Uterus (tissue), 4 donors: Measurements from ENCODE around the gene RSPH1. TPM values are rescaled to one million over a fixed set of nuclear protein-coding genes. Genes with fewer than 3 reads are reported as not detected.

Source experiments
- DNase-seq, 2 donors: peaks; one replicate each; pipeline ENCODE4 v3.0.0-alpha.2; 2019 to 2020
- H3K27ac ChIP-seq, 2 donors: fragments of 200-600 bp; sonication (generic); 1 replicate in 1 of 2; 2 replicates in 1 of 2; pipeline ENCODE4 v1.5.1; 2016 to 2018
- H3K27me3 ChIP-seq, 2 donors: fragments of 200-600 bp; sonication (generic); one replicate each; pipeline ENCODE4 v1.5.1; 2018 to 2019; ENCODE audit warnings: control low read depth in 1 of 2
- H3K36me3 ChIP-seq, 2 donors: fragments of 200-600 bp; sonication (generic); one replicate each; pipeline ENCODE4 v1.5.1; 2019; ENCODE audit warnings: control low read depth in 1 of 2
- H3K4me1 ChIP-seq, 2 donors: fragments of 200-600 bp; sonication (generic); one replicate each; pipeline ENCODE4 v1.5.1; 2018 to 2019; ENCODE audit warnings: control low read depth in 1 of 2
- H3K4me3 ChIP-seq, 2 donors: fragments of 200-600 bp; sonication (generic); 1 replicate in 1 of 2; 2 replicates in 1 of 2; pipeline ENCODE4 v1.5.1; 2018 to 2019; ENCODE audit warnings: mild to moderate bottlenecking in 1 of 2
- H3K9me3 ChIP-seq, 2 donors: fragments of 200-600 bp; sonication (generic); one replicate each; pipeline ENCODE4 v1.5.1; 2019; ENCODE audit warnings: control low read depth in 1 of 2
- POLR2A ChIP-seq, 2 donors: fragments of 450-650 bp; IDR thresholded peaks; one replicate each; pipeline ENCODE4 v1.6.1; 2016; ENCODE audit warnings: antibody characterized with exemption in 2 of 2, mild to moderate bottlenecking in 1 of 2, moderate library complexity in 1 of 2
- intact Hi-C: fragments of 100-400 bp; cut with DNase I; formaldehyde crosslinking; loops from one replicate; pipeline ENCODE4 v1.15.1; 2023; ENCODE audit warnings: low total_unique reads
- total RNA-seq, 4 donors: library from RNA; depleted of rRNA in 3 of 4; stranded (reverse); fragments of >200 nt in 3 of 4; gene quantifications; one replicate each; pipeline versions ENCODE4 v1.1.0 to v1.2.4, GENCODE V29; 2014 to 2023
- TF ChIP-seq, protein P1 (sequence below), 4 experiments: fragments of 200-600 bp in 2 of 4; fragments of 450-650 bp in 2 of 4; sonication (generic) in 2 of 4; IDR thresholded peaks; one replicate each; pipeline ENCODE4 v1.5.1; 2016 to 2019; ENCODE audit warnings: antibody characterized with exemption in 4 of 4, mild to moderate bottlenecking in 2 of 4, moderate library complexity in 1 of 4
- donor health status: DM: yes; HTN: yes; CAD: no.

RSPH1 gene
- total RNA-seq, 4 donors from 2014 or later = 1.7 to 3.4 TPM; not detected in 2

DNA sequence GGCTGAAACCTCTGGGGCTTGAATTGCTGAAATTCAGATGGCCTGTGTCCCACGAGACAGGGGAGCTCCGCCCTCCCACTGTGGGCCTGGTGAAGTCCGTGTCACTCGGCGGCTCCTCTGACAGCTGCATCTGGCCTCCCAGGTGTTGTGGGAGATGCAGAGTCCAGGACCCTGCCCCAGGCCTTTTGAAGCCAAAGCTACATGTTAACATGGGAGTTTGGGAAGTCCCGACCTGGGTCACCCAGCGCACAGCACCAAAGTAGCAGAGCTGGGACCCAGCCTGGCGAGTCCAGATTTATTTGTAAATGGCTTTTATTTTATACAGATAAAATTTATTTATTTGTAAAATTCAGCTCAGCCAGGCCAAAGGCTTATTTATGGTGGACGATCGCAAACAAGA, 46.6 kb upstream of the RSPH1 start:
- no peak overlapping the region for H3K27ac ChIP-seq
- no peak for TF ChIP-seq POLR2A (IDR thresholded peaks at IDR 0.05)
- TF ChIP-seq, protein P1, sequence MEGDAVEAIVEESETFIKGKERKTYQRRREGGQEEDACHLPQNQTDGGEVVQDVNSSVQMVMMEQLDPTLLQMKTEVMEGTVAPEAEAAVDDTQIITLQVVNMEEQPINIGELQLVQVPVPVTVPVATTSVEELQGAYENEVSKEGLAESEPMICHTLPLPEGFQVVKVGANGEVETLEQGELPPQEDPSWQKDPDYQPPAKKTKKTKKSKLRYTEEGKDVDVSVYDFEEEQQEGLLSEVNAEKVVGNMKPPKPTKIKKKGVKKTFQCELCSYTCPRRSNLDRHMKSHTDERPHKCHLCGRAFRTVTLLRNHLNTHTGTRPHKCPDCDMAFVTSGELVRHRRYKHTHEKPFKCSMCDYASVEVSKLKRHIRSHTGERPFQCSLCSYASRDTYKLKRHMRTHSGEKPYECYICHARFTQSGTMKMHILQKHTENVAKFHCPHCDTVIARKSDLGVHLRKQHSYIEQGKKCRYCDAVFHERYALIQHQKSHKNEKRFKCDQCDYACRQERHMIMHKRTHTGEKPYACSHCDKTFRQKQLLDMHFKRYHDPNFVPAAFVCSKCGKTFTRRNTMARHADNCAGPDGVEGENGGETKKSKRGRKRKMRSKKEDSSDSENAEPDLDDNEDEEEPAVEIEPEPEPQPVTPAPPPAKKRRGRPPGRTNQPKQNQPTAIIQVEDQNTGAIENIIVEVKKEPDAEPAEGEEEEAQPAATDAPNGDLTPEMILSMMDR (IDR thresholded peaks at IDR 0.05) = no peak
- no peak for DNase-seq
- intact Hi-C loops = no loop called here
- no peak overlapping the region for H3K4me3 ChIP-seq
- no peaks in the 10 kb centered on the region for H3K4me1 ChIP-seq
- no peaks in the 10 kb centered on the region for H3K9me3 ChIP-seq
- H3K36me3 ChIP-seq = no peaks in the 10 kb centered on the region
- no peaks in the 10 kb centered on the region for H3K27me3 ChIP-seq

DNA sequence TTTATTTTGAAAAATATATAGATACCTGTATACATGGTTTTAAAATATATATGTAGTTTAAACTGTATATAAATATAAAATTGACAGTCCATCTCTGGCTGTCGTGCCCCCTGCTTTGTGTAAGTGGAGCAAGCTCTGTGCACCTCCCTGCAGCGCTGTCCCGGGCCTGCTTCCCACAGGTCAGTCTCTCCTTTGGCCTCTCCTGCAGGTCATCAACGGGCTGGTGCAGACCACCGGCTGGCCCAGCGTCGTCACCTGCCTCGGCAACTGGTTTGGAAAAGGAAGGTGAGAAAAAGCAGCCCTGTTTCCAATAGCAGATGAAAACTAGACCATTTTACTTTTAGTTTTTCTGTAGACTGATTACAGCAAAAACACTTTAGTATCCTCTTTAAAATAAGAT, 46.2 kb upstream of the RSPH1 start:
- Histone ChIP-seq H3K36me3 (no peaks in the 10 kb centered on the region), H3K4me3 (no peak overlapping the region), H3K4me1 (no peaks in the 10 kb centered on the region), H3K27me3 (no peaks in the 10 kb centered on the region), H3K9me3 (no peaks in the 10 kb centered on the region), H3K27ac (no peak overlapping the region)
- TF ChIP-seq, protein P1 (IDR thresholded peaks at IDR 0.05) = no peak
- TF ChIP-seq POLR2A (IDR thresholded peaks at IDR 0.05) = no peak
- DNase-seq = no peak
- intact Hi-C loops = no loop called here

DNA sequence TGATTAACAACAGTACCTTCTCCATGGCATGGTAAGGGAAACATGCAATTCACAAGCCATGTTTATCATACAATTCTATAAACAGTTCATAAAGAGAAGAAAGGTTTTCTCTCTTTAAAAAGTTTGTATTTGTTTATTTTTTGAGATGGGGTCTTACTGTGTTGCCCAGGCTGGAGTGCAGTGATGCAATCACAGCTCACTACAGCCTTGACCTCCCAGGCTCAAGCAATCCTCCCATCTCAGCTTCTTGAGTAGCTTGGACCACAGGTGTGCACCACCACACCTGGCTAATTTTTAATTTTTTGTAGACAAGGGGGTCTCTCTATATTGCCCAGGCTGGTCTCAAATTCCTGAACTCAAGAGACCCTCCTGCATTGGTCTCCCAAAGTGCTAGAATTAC, 45.6 kb upstream of the RSPH1 start:
- Histone ChIP-seq H3K36me3 (no peaks in the 10 kb centered on the region), H3K4me1 (no peaks in the 10 kb centered on the region), H3K27me3 (no peaks in the 10 kb centered on the region), H3K9me3 (no peaks in the 10 kb centered on the region), H3K4me3 (no peak overlapping the region), H3K27ac (no peak overlapping the region)
- no peak for TF ChIP-seq POLR2A (IDR thresholded peaks at IDR 0.05)
- TF ChIP-seq, protein P1 (IDR thresholded peaks at IDR 0.05) = no peak
- intact Hi-C loops = no loop called here
- no peak for DNase-seq

DNA sequence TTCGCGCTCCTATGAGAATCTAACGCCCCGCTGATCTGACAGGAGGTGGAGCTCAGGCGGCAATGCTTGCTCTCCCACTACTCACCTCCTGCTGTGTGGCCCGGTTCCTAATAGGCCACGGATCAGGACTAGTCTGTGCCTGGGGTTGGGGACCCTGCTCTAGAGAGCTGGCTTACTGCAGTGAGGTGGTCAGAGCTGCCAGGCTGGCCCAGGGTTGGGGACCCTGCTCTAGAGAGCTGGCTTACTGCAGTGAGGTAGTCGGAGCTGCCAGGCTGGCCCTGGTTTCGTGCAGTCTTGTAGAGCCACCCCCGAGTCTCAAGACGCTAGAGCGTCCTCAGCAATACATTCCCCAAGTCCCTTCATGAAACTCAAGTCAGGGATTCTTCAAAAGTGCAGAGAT, 45.1 kb upstream of the RSPH1 start:
- H3K4me1 ChIP-seq = no peaks in the 10 kb centered on the region
- intact Hi-C loops = no loop called here
- H3K36me3 ChIP-seq = no peaks in the 10 kb centered on the region
- no peaks in the 10 kb centered on the region for H3K27me3 ChIP-seq
- no peak for DNase-seq
- H3K27ac ChIP-seq = no peak overlapping the region
- TF ChIP-seq, protein P1 (IDR thresholded peaks at IDR 0.05) = no peak
- TF ChIP-seq POLR2A (IDR thresholded peaks at IDR 0.05) = no peak
- no peaks in the 10 kb centered on the region for H3K9me3 ChIP-seq
- H3K4me3 ChIP-seq = no peak overlapping the region

DNA sequence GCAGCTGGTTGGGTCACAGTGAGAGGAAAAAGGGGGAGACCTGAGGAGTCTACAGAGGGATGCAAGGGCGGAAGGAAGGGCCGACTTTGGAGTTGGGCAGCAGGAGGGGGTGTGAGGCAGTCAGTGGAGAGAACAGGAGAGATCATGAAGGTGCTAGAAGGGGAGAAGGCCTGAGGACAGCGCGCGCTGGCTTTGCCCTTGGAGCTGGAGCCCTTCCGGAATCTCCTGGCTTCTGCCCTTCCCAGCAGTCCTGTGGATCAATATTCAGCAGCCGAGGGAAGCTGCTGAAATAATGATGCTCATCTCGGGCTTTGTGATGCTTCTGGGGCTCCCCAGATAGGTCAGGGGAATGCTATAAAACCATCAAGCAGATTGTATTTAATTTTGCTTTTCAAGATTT, 44.4 kb upstream of the RSPH1 start:
- intact Hi-C loops = no loop called here
- Histone ChIP-seq H3K27me3 (no peaks in the 10 kb centered on the region), H3K36me3 (no peaks in the 10 kb centered on the region), H3K4me1 (no peaks in the 10 kb centered on the region), H3K9me3 (no peaks in the 10 kb centered on the region), H3K4me3 (no peak overlapping the region), H3K27ac (no peak overlapping the region)
- no peak for TF ChIP-seq POLR2A (IDR thresholded peaks at IDR 0.05)
- TF ChIP-seq, protein P1 (IDR thresholded peaks at IDR 0.05) = no peak
- DNase-seq = no peak
